IMR-90 (cell line): ENCODE measurements around the gene DCDC1. TPM values are rescaled to one million over a fixed set of nuclear protein-coding genes. Genes with fewer than 3 reads are reported as not detected.

ENCODE experiments used
- ATAC-seq: fragments of 200-7000 bp; cut with Tn5 transposase; 2 replicates; pipeline ENCODE4 v1.9.1; 2020; ENCODE audit warnings: low read depth, mild to moderate bottlenecking, moderate library complexity
- BruUV-seq: library from RNA; stranded (reverse); fragments of 400-500 nt; replicated peaks from 2 replicates; lab custom pipeline; 2021; lab: Mats Ljungman, UMichigan
- CTCF ChIA-PET: fragments of 300-600 bp; formaldehyde crosslinking; extraction: SDS; loops from one replicate; lab custom pipeline; 2021; ENCODE audit warnings: antibody characterized with exemption; lab: Yijun Ruan, JAX
- POLR2A ChIA-PET: fragments of 300-600 bp; sonication (Branson Sonifier 250); formaldehyde crosslinking; loops from one replicate; lab custom pipeline; 2022; ENCODE audit warnings: antibody characterized with exemption; ENCODE audit not compliant: unreplicated experiment; lab: Charles Lee
- DNase-seq: peaks from one replicate; pipeline ENCODE4 v3.0.0; 2013
- H2AFZ ChIP-seq: replicated peaks from 2 replicates; pipeline ENCODE3; 2013; ENCODE audit warnings: low read length, mild to moderate bottlenecking; ENCODE audit not compliant: poor library complexity
- H2AK5ac ChIP-seq: 2 replicates; pipeline ENCODE4 v1.6.1; 2013; ENCODE audit warnings: low read depth, low read length, inconsistent platforms
- H2AK9ac ChIP-seq: replicated peaks from 2 replicates; pipeline ENCODE3; 2013; ENCODE audit warnings: mild to moderate bottlenecking, low read depth, low read length, moderate library complexity; ENCODE audit not compliant: poor library complexity
- H2BK120ac ChIP-seq: 2 replicates; pipeline ENCODE4 v1.6.1; 2013; ENCODE audit warnings: low read depth, low read length, inconsistent platforms
- H2BK15ac ChIP-seq: 3 replicates; pipeline ENCODE4 v1.6.1; 2013; ENCODE audit warnings: low read depth, low read length, inconsistent platforms
- H2BK20ac ChIP-seq: 2 replicates; pipeline ENCODE4 v1.6.1; 2013; ENCODE audit warnings: low read depth, mild to moderate bottlenecking, inconsistent platforms, low read length, moderate library complexity
- H2BK5ac ChIP-seq: 2 replicates; pipeline ENCODE4 v1.6.1; 2013; ENCODE audit warnings: mild to moderate bottlenecking, low read depth, low read length, inconsistent platforms; ENCODE audit not compliant: poor library complexity, severe bottlenecking
- H3K14ac ChIP-seq: replicated peaks from 2 replicates; pipeline ENCODE4 v1.6.1; 2013; ENCODE audit warnings: low read depth, low read length, inconsistent platforms
- H3K18ac ChIP-seq: 2 replicates; pipeline ENCODE4 v1.6.1; 2013; ENCODE audit warnings: low read depth, low read length, control low read depth
- H3K23ac ChIP-seq: 2 replicates; pipeline ENCODE4 v1.6.1; 2013; ENCODE audit warnings: low read depth, low read length, inconsistent platforms
- H3K27ac ChIP-seq: 2 replicates; pipeline ENCODE4 v1.5.1; 2013; ENCODE audit warnings: mild to moderate bottlenecking, control low read depth, low read length; ENCODE audit not compliant: insufficient read depth
- H3K27me3 ChIP-seq: 2 replicates; pipeline ENCODE4 v1.6.1; 2013; ENCODE audit warnings: low read length; ENCODE audit not compliant: control insufficient read depth, insufficient read depth
- H3K36me3 ChIP-seq: 2 replicates; pipeline ENCODE4 v1.6.1; 2013; ENCODE audit warnings: low read length, mixed read lengths; ENCODE audit not compliant: control insufficient read depth, insufficient read depth
- H3K4ac ChIP-seq: 2 replicates; pipeline ENCODE4 v1.6.1; 2013; ENCODE audit warnings: low read depth, low read length, inconsistent platforms
- H3K4me1 ChIP-seq: 2 replicates; pipeline ENCODE4 v1.6.1; 2013; ENCODE audit warnings: low read length, mixed read lengths; ENCODE audit not compliant: control insufficient read depth, insufficient read depth
- H3K4me2 ChIP-seq: 2 replicates; pipeline ENCODE4 v1.6.1; 2013; ENCODE audit warnings: low read depth, mild to moderate bottlenecking, control low read depth, low read length, moderate library complexity
- H3K4me3 ChIP-seq: 2 replicates; pipeline ENCODE4 v1.5.1; 2013; ENCODE audit warnings: low read depth, mild to moderate bottlenecking, control low read depth, low read length, moderate library complexity; ENCODE audit not compliant: insufficient read depth
- H3K56ac ChIP-seq: 2 replicates; pipeline ENCODE4 v1.6.1; 2013; ENCODE audit warnings: low read length, inconsistent platforms; ENCODE audit not compliant: insufficient read depth; ENCODE audit errors: extremely low read depth
- H3K79me1 ChIP-seq, 2 experiments: 2 replicates each; pipeline ENCODE4 v1.6.1; 2013; ENCODE audit warnings: low read length in 2 of 2, inconsistent platforms in 1 of 2, low read depth in 1 of 2
- H3K9ac ChIP-seq: 2 replicates; pipeline ENCODE4 v1.6.1; 2013; ENCODE audit warnings: low read depth, low read length, control low read depth
- H3K9me1 ChIP-seq: 2 replicates; pipeline ENCODE4 v1.6.1; 2013; ENCODE audit warnings: low read length, inconsistent platforms; ENCODE audit not compliant: insufficient read depth
- H3K9me3 ChIP-seq: 2 replicates; pipeline ENCODE4 v1.6.1; 2013; ENCODE audit warnings: low read length; ENCODE audit not compliant: control insufficient read depth, insufficient read depth
- H4K20me1 ChIP-seq: 2 replicates; pipeline ENCODE4 v1.6.1; 2013; ENCODE audit warnings: low read length, inconsistent platforms; ENCODE audit not compliant: insufficient read depth
- H4K5ac ChIP-seq: 2 replicates; pipeline ENCODE4 v1.6.1; 2013; ENCODE audit warnings: mild to moderate bottlenecking, low read depth, low read length, control low read depth
- H4K8ac ChIP-seq, 2 experiments: 2 replicates each; pipeline ENCODE4 v1.6.1; 2013; ENCODE audit warnings: low read depth in 2 of 2, low read length in 2 of 2, control low read depth in 1 of 2, inconsistent platforms in 1 of 2
- H4K91ac ChIP-seq: 2 replicates; pipeline ENCODE4 v1.6.1; 2013; ENCODE audit warnings: low read depth, low read length, inconsistent platforms; ENCODE audit not compliant: insufficient read depth
- BHLHE40 ChIP-seq: fragments of 150-350 bp; IDR thresholded peaks from 2 replicates; pipeline ENCODE4 v1.6.1; 2016; ENCODE audit warnings: mild to moderate bottlenecking, low read depth, low read length
- CEBPB ChIP-seq: IDR thresholded peaks from 2 replicates; pipeline ENCODE4 v1.6.1; 2012; ENCODE audit warnings: low read depth, low read length, improper control_type of control experiment
- CHD1 ChIP-seq: IDR thresholded peaks from 2 replicates; pipeline ENCODE4 v1.6.1; 2012; ENCODE audit warnings: low read depth, low read length, improper control_type of control experiment
- ELK1 ChIP-seq: fragments of 150-350 bp; IDR thresholded peaks from 2 replicates; pipeline ENCODE4 v1.6.1; 2016; ENCODE audit warnings: low read depth, mild to moderate bottlenecking, low read length, moderate library complexity, borderline replicate concordance
- FOS ChIP-seq: fragments of 150-350 bp; IDR thresholded peaks from 2 replicates; pipeline ENCODE4 v1.6.1; 2016; ENCODE audit warnings: low read depth, low read length
- MAFK ChIP-seq: IDR thresholded peaks from 2 replicates; pipeline ENCODE4 v1.6.1; 2012; ENCODE audit warnings: low read depth, low read length, improper control_type of control experiment
- MAZ ChIP-seq: IDR thresholded peaks from 2 replicates; pipeline ENCODE4 v1.6.1; 2012; ENCODE audit warnings: low read depth, mild to moderate bottlenecking, low read length, improper control_type of control experiment, moderate library complexity, borderline replicate concordance
- MXI1 ChIP-seq: IDR thresholded peaks from 2 replicates; pipeline ENCODE4 v1.6.1; 2012; ENCODE audit warnings: low read depth, mild to moderate bottlenecking, low read length, moderate library complexity, borderline replicate concordance
- NFE2L2 ChIP-seq: fragments of 150-350 bp; IDR thresholded peaks from 2 replicates; pipeline ENCODE4 v1.6.1; 2016; ENCODE audit warnings: low read depth, mild to moderate bottlenecking, low read length
- POLR2A ChIP-seq: IDR thresholded peaks from 2 replicates; pipeline ENCODE4 v1.6.1; 2012; ENCODE audit warnings: mild to moderate bottlenecking, low read depth, low read length
- RAD21 ChIP-seq: IDR thresholded peaks from 2 replicates; pipeline ENCODE4 v1.6.1; 2012; ENCODE audit warnings: low read length, improper control_type of control experiment
- RCOR1 ChIP-seq: IDR thresholded peaks from 2 replicates; pipeline ENCODE4 v1.6.1; 2012; ENCODE audit warnings: mild to moderate bottlenecking, low read length, improper control_type of control experiment; ENCODE audit not compliant: insufficient replicate concordance
- RFX5 ChIP-seq: IDR thresholded peaks from 2 replicates; pipeline ENCODE4 v1.8.0; 2012; ENCODE audit warnings: low read depth, mild to moderate bottlenecking, low read length, moderate library complexity
- SMC3 ChIP-seq: fragments of 150-350 bp; IDR thresholded peaks from 2 replicates; pipeline ENCODE4 v1.6.1; 2016; ENCODE audit warnings: low read depth, mild to moderate bottlenecking, antibody characterized with exemption, low read length, moderate library complexity
- WGBS, 2 experiments: methylation state at CpG; one replicate each; pipeline versions ENCODE4 v1.1.5 to v1.1.7; 2013; ENCODE audit warnings: missing lambda C conversion rate in 2 of 2; ENCODE audit not compliant: insufficient read length in 1 of 2; ENCODE audit errors: extremely low coverage in 2 of 2; 5-methylcytosine and 5-hydroxymethylcytosine counted together
- dilution Hi-C: fragments of 300-500 bp; cut with HindIII; formaldehyde crosslinking; loops from one replicate; pipeline ENCODE4 v1.14.3; 2018; ENCODE audit warnings: low sequenced_read_pairs; ENCODE audit not compliant: unreplicated experiment
- in situ Hi-C: fragments of 300-500 bp; cut with MboI; formaldehyde crosslinking; loops from 3 replicates; pipeline ENCODE4 v1.14.3; 2019; ENCODE audit warnings: low sequenced_read_pairs, inconsistent platforms, mixed read lengths
- intact Hi-C: fragments of 100-400 bp; cut with micrococcal nuclease; formaldehyde crosslinking; loops from 2 replicates; pipeline ENCODE4 v1.10.0; 2022
- polyA plus RNA-seq, 3 experiments: library from polyadenylated mRNA; depleted of rRNA; stranded (reverse); fragments of >200 nt; gene quantifications; 2 replicates each; pipeline ENCODE4 v1.2.3, GENCODE V29; 2012; ENCODE audit warnings: low replicate concordance in 1 of 3
- total RNA-seq: library from RNA; depleted of rRNA; stranded (reverse); fragments of >200 nt; gene quantifications from 2 replicates; pipeline ENCODE4 v1.2.3, GENCODE V29; 2012
- TF ChIP-seq, protein P1 (sequence below): conservative IDR thresholded peaks from 2 replicates; pipeline ENCODE4 v1.5.1; 2012; ENCODE audit warnings: mild to moderate bottlenecking, low read depth, low read length, improper control_type of control experiment
- TF ChIP-seq, protein P2 (sequence below): fragments of 150-350 bp; IDR thresholded peaks from 2 replicates; pipeline ENCODE4 v1.6.1; 2017; ENCODE audit warnings: mild to moderate bottlenecking, antibody characterized with exemption, low read length, low read depth

Gene DCDC1
- total and polyA plus RNA-seq, 2 of the 4 experiments (the other 2 are of a cell fraction) = not detected

- Histone ChIP-seq H2AFZ (no peak overlapping the region), H2BK5ac (no peak overlapping the region), H4K5ac (no peak overlapping the region), H2BK20ac (no peak overlapping the region), H2AK5ac (no peak overlapping the region), H4K91ac (no peak overlapping the region), H2AK9ac (no peak overlapping the region), H3K27ac (no peak overlapping the region), H3K23ac (no peak overlapping the region), H3K27me3 (no peaks in the 10 kb centered on the region), H4K20me1 (no peaks in the 10 kb centered on the region), H2BK120ac (no peak overlapping the region), H3K4me3 (no peak overlapping the region), H3K18ac (no peak overlapping the region), H3K36me3 (no peaks in the 10 kb centered on the region), H3K79me1 (no peaks in the 10 kb centered on the region), H2BK15ac (no peak overlapping the region), H3K4ac (no peak overlapping the region), H3K4me2 (no peak overlapping the region), H4K8ac (no peak overlapping the region), H3K56ac (no peak overlapping the region), H3K9me1 (no peaks in the 10 kb centered on the region), H3K9ac (no peak overlapping the region), H3K14ac (no peak overlapping the region), H3K9me3 (no peaks in the 10 kb centered on the region), H3K4me1 (no peaks in the 10 kb centered on the region)
- intact Hi-C loops = no loop called here
- CTCF ChIA-PET = interaction anchor here (1.2 kb wide), 1 partner anchor 53 kb away, joined by 4 read pairs; no protein-coding TSS in a partner anchor
- 60% methylated on average over 4 of the region's 7 CpGs; no CpG with 5 or more reads in 1 of the 2 experiments for WGBS, 2 experiments
- POLR2A ChIA-PET = no interaction called here
- BruUV-seq = no TSS peak
- ATAC-seq (no peak), DNase-seq (no peak)
- TF ChIP-seq CEBPB (no peak), SMC3 (no peak), FOS (no peak), MAFK (no peak), BHLHE40 (no peak), POLR2A (no peak), RCOR1 (no peak), CHD1 (no peak), ELK1 (no peak), MXI1 (no peak), RAD21 (no peak), RFX5 (no peak), NFE2L2 (no peak), MAZ (no peak)
- TF ChIP-seq, protein P1, sequence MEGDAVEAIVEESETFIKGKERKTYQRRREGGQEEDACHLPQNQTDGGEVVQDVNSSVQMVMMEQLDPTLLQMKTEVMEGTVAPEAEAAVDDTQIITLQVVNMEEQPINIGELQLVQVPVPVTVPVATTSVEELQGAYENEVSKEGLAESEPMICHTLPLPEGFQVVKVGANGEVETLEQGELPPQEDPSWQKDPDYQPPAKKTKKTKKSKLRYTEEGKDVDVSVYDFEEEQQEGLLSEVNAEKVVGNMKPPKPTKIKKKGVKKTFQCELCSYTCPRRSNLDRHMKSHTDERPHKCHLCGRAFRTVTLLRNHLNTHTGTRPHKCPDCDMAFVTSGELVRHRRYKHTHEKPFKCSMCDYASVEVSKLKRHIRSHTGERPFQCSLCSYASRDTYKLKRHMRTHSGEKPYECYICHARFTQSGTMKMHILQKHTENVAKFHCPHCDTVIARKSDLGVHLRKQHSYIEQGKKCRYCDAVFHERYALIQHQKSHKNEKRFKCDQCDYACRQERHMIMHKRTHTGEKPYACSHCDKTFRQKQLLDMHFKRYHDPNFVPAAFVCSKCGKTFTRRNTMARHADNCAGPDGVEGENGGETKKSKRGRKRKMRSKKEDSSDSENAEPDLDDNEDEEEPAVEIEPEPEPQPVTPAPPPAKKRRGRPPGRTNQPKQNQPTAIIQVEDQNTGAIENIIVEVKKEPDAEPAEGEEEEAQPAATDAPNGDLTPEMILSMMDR = no peak
- TF ChIP-seq, protein P2, sequence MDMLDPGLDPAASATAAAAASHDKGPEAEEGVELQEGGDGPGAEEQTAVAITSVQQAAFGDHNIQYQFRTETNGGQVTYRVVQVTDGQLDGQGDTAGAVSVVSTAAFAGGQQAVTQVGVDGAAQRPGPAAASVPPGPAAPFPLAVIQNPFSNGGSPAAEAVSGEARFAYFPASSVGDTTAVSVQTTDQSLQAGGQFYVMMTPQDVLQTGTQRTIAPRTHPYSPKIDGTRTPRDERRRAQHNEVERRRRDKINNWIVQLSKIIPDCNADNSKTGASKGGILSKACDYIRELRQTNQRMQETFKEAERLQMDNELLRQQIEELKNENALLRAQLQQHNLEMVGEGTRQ = no peak
- dilution Hi-C loops = no loop called here
- in situ Hi-C loops = no loop called here
Measured at GRCh38 chr11:30861531-30861930, 508.0 kb downstream of the DCDC1 start.
